ENCODE data around the gene ZNF496.
"Not testable (repeated sequence)": the region's sequence is repeated elsewhere in the genome, so short reads cannot be mapped to it uniquely, and the experiment has no call there.

ZNF496 gene

DNA sequence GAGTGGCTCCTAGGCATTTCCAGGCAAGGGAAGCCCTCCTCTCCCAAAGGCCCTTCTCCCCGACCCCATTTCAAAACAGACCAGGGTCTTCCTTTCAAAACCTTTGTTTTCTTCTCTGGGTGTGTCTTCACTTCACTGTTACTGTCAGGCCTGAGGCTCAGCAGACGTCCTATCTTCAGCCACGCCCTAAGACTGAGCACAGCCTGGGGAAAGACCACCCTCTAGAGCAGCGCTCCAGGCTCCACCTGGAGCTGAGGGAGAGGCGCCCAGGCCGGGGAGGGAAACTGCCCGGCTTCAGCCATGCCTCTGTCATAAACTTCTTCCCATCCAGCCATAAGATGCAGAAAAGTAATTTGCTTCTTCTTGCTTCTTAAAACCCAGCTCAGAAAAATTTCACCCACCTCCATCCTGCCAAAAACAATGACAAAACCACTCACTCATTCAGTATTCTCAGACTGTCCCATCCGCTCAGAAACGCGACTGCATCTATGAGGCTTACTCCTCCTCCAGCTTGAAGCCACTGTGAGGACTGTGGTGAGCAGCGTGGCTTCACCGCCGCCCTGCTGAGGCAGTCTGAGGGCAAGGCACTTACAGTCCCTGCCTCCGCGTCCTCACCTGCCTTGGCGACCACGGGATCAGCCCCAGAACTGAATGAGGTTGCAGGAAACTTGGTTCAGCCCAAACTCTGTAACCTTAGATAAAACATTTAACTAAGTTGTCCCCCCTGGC is 39.7 kb downstream of the ZNF496 start:
- DNase-seq = no peak

DNA sequence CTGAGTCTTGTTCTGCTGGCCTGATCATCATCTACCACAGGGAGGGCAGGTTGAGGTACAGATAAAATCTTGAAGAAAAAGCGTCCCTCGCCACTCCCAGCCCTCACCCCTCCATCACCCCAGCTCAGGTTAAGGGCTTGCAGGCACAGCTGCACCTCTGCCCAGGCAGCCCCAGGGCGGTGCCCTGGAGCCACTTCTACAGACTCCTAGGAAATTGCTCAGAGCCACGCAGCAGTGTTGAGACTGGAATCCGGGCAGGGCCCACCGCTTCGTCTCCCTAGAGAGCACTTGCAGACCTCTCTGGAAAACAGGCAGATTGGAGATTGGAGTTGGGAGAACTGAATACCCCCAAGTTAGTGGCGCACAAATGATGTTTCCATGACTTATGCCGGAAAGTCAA is 40.5 kb downstream of the ZNF496 start:
- no peak for DNase-seq

DNA sequence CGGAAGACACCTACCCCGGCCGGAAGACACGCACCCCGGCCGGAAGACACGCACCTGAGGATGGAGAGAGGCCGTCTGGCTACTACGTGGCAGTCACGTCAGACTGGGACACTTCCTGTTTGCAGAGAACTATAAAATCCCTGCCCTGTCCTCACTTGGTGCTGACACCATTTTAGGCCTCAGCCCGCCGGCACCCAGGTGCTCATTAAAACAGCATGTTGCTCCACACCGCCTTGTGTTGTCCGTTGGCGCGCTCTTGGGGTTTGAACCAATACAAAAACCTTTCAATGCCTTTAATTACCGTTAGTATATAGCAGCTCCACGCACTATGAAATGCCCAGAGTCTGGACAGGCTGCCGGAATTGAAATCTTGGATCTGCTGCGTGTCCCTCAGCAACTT is 41.1 kb downstream of the ZNF496 start:
- no peak for DNase-seq

DNA sequence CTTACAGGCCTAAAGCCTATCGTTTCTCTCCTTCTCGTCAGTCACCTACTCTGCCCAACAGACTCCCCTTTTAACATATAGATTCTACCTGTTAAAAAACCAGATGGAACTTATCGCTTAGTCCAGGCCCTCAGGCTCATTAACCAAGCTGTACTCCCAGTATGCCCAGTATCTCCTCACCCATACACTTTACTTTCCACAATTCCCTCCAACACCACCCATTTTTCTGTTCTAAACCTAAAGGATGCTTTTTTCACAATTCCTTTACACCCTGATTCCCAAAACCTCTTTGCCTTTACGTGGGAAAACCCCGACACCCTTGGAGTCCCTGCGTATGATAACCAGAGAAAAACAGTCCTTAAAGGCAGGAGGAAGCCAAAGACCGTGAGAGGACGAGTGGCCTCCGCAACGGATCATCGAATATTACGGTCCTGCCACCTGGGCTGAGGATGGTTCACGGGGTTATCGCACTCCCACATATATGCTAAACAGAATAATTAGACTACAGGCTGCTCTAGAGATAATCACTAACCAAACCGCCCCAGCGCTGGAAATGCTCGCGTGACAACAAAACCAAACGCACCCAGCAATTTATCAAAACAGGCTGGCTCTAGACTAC is 42.3 kb downstream of the ZNF496 start:
- not testable (repeated sequence) for DNase-seq

DNA sequence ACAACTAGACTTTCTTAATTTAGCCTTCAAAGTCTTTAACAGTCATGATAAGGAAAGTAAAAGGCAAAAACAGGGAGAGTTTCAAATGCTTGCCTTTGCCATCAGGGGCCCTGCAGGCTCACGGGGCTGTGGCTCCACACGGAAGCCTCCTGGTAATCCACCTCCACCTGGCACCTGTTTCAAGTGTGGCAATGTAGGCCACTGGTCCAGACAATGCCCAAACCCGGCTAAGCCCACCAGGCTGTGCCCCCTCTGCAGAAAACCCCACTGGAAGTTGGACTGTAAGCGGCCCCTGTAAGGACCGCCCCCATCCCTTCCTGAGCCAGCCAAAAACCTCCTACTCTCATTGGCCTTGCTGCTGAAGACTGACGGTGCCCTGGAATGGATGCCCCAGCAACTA is 43.3 kb downstream of the ZNF496 start:
- DNase-seq = no peak

DNA sequence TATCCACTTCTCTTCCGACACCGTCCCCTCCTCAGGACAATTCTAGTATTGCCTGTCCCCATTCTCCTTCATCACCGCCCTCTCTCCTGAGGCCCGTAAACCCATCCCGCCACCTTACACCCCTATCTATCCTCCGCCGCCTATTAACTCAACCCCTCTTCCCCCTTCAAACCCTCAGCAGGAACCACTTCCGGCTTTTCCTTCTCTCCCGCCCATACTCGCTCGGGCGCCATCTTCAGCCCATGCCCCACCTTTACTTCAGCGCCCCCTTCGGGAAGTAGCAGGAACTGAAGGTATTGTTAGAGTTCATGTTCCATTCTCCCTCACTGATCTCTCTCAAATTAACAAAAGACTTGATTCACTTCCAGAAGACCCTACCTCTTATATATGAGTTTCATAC is 44.2 kb downstream of the ZNF496 start:
- no peak for DNase-seq

DNA sequence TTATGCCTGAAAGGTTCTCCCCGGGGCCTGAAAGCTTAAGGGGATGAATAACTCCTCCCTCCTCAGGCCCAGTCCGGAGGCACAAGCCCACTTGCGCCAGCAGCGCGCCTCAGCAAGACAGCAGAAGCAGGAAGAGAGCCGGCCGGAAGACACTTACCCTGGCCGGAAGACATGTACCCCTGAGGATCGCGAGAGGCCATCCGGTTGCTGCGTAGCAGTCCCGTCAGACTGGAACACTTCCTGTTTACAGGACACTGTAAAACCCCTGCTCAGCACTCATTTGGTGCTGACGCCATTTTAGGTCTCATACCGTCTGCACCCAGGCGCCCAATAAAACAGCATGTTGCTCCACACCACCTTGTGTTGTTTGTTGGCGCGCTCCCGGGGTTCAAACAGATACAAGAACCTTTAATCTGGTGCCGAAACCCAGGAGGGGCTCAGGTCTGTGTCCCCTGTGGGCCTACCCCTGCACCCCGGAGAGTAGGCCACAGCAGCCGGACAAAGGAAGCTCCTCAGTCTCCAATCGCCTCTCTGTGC is 45.5 kb downstream of the ZNF496 start:
- no peak for DNase-seq

DNA sequence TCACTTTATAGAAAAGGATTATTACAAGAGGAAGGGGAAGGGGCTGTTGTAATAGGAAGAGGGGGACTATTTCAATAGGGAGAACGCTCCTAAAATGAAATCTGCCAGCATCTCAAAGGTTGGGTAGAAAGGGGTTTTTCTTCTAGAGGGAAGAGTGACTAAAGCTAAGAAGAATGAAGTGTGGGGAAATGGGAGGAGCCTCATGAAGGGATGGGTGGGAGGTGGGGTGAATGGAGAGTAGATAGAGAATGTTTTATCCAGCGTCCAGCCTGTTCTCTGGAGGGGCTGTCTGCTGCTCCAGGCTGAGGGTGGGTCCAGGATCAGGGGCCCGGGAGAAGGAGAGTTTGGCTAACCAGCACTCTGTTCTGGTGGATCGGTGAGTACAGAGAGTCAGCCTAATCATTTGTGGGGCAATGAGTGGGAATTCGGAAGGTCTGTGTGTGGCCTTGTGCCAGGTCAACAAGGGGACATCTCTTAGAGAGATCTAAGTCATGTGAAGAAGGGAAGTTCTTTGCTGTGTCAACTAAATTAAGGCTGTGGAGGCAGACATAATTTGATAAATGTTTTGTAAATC is 50.6 kb downstream of the ZNF496 start:
- no peak for DNase-seq

DNA sequence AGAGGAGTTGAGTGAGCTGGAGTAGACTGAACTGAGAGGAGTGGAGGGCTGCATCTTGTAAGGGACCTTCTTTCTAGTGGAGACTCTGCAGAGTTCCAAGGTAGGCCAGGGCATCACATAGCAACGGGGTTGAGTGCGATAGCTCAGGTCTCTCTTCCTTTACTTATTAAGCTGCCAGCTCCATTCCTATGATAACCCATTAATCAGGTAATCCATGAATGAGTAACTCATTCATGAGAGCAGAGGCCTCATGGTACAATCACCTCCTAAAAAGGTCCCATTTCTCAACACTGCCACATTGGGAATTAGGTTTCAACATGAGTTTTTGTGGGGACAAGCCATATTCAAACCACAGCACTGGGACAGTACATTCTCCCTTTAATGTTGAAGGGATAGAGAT is 54.5 kb downstream of the ZNF496 start:
- no peak for DNase-seq

DNA sequence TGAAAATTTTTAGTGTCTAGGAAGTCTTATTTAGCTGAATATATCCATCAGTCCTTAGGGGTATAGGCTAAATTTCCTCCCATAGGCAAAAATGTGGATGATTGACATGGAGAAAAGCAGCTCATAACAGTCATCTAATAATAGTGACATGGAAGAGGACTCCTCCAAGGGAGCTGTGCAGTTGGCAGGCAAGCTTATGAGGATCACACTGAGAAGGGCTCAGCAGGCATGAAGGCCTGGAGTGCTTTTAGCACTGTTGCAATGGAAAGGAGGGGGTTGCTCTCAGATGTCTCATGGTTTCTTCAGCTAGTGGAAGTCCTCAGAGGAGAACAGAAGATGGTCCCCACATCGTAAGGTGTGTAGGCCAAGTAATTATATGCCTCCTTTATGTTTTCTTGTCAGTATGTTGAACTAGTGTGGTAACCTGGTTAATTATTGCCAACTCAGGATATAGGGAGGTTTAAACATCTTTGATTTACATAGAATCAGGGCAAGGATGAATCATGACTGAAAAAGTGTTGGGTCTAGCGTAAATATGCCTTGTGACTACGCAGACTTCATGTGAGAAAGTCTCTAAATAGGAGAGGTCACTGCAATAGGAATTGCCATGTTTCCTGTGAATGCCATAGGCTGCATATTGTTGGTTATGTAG is 56.9 kb downstream of the ZNF496 start:
- no peak for DNase-seq

DNA sequence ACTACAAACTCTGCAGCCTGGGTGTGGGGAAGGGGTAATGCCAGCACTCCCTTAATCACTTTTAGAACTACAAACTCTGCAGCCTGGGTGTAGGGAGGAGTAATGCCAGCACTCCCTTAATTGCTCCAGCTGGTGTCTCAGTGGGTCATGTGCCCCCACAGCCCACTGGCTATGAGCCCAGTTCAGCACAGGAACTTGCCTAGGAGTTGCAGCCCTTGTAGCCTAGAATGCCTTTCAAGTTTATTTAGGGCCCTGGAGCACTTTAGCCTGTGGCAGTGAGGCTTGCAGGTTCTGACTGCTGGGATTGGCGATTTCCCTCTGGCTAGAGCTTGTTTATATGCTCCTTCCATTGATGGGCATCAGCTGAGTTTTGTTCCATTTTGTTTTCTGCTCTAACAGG is 58.7 kb downstream of the ZNF496 start:
- DNase-seq = no peak

DNA sequence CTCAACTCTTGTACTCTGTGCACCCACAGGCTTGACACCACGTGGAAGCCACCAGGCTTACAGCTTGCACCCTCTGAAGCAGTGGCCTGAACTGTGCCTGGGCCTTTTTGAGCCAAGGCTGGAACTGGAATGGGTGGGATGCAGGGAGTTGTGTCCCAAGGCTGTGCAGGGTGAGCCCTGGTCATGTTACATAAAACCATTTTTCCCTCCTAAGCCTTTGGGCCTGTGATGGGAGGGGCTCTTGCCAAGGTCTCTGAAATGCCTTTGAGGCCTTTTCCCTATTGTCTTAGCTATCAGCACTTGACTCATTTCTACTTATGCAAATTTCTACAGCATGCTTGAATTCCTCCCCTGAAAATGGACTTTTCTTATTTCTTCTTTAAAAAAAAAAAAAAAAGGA is 61.7 kb downstream of the ZNF496 start:
- no peak for DNase-seq

DNA sequence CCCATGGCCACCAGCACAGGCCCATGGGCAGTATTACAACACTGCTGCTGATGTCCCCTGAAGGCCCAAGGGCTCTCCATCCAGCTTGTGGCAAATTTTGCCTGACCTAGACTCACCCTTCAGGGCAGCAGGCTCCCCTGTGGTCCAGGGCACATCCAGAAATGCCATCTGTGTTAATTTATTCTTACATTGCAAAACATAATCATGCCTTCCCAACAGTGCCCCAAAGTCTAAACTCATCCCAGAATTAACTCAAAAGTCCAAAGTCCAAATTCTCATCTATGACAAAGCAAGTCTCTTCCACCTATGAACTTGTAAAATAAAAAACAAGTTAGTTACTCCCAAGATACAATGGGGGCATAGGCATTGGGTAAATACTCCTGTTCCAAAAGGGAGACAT is 62.5 kb downstream of the ZNF496 start:
- no peak for DNase-seq

DNA sequence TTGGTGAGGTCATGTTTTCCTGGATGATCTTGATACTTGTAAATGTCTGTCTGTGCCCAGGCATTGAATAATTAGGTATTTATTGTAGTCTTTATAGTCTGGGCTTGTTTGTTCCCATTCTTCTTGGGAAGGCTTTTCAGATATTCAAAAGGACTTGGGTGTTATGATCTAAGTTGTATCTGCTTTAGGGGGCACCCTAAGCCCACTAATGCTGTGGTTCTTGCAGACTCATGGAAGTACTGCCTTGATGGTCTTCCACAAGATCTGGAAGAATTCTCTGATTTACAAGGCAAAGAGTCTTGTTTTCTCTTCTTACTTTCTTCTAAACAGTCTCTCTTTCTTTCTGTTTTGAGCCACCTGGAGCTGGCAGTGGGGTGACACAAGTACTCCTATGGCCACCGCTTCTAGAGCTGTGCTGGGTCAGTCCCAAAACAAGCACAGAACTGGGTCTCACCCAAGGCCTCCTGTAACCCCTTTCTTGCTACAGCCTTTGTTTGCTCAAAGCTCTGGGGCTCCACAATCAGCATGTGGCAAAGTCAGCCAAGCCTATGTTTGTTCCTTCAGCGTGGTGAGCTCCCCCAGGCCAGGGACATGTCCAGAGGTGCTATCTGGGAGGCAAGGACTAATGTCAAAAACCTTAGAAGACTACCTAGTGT is 63.1 kb downstream of the ZNF496 start:
- DNase-seq = no peak

DNA sequence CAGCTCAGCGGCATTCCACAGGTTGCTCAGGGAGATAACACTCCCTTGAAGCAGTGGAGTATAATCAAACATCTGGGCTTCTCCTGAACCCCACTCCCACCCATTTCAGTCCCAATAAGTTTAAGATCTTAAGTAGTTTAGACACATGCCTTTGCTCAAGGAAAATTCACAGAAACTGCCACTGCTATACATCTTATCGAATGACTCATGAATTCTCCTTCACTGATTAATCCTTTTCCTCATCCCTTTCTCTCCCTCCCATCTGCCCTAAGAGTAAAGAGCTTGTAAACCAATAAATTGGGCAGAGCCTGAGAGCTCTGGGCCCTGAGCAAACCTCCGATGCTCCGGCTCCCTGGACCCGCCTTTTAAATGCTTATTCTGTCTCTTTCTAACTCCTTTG is 65.6 kb downstream of the ZNF496 start:
- DNase-seq = no peak

DNA sequence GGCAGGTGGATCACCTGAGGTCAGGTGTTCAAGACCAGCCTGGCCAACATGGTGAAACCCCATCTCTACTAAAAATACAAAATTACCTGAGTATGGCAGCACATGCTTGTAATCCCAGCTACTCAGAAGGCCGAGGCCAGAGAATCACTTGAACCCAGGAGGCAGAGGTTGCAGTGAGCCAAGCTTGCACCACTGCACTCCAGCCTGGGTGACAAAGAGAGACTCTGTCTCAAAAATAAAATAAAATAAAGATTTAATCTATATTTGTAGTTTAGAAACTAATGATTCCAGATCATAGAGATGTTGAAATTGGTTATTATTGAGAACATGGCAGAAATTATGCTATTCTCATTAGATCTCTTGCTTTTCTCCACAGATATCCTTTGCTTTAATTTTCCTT is 75.9 kb downstream of the ZNF496 start, which contains the start of gene VN1R5:
Gene VN1R5 (plus strand): TSS at position 301 of the 400 bp plus-strand sequence.
- DNase-seq = not testable (repeated sequence)

DNA sequence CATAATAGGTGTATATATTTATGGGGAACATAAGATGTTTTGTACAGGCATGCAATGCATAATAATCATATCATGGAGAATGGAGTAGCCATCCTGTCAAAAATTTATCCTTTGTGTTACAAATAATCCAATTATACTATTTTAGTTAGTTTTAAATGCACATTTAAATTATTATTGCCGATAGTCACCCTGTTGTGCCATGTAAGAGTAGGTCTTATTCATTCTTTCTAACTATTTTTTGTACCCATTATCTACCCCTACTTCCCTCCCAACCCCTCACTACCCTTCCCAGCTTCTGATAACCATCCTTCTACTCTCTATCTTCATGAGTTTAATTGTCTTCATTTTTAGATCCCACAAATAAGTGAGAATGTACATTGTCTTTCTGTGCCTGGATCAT is 84.1 kb downstream of the ZNF496 start:
- no peak for DNase-seq

Measured in suppressor macrophage treated with lipopolysaccharide for 4 hours (primary cell).